DMS114 treated with DMSO at 0.1 percent for 48 hours (cell line): ENCODE results near the gene SGCG.
"Not testable (repeated sequence)": the region's sequence is repeated elsewhere in the genome, so short reads cannot be mapped to it uniquely, and the experiment has no call there.

ENCODE experiments used
- DNase-seq: peaks from one replicate; lab custom pipeline; 2025; ENCODE audit not compliant: unreplicated experiment; lab: John Stamatoyannopoulos, UW

The SGCG gene

DNA sequence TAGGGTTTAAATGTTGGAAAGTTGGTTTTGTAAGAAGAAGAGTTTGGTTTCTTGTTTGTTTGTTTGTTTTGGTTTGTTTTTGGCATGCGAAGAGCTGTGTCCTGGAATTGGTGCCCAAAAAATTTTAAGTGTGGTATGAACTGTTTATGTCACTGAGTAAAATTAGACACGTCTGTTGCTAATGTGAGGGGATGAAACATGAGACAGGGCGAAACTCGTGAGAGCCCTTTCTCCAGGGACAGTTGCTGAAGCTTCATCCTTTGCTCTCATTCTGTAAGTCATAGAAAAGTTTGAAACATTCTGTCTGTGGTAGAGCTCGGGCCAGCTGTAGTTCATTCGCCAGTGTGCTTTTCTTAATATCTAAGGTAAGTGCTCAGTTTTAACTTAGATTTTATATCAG is at the start of gene SGCG:
Gene SGCG, plus strand, starts transcription at position 269 of the 400 bp plus-strand sequence. CDS start 22,716 bp downstream, outside the sequence.
- DNase-seq, result no peak

- DNase-seq, result no peak
Observed at GRCh38 chr13:23134542-23134941, 46.2 kb upstream of the SGCG start.

DNA sequence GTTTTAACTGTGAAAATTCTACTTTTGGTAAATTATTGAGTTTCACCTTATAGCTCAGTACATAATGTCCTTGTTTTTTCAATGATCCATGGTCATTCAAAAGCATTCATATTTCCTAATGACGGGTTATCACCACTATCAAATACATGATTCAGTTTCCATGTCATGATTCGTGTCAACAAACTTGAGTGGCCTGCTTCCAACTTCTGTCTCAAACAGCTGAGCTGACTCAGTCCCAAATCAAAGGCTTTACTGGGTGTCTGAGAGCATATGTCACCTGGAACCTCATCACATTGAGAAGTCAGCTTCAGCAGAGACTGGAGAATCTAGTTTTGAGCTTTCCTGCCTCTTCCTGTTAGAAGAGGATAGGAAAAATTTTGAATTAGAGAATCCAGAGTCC is 40.3 kb upstream of the SGCG start:
- no peak for DNase-seq

DNA sequence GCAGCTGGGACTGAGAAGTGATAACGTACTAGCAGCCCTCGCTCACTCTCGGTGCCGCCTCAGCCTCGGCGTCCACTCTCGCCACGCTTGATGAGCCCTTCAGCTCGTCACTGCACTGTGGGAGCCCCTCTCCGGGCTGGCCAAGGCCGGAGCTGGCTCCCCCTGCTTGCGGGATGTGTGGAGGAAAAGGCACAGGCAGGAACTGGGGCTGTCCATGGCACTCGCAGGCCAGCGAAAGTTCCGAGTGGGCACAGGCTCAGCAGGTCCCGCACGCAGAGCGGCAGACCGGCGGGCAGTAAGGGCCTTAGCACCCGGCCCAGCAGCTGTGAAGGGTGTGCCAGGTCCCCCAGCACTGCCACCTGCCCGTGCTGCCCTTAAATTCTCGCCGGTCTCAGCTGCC is 38.8 kb upstream of the SGCG start:
- DNase-seq, result no peak

DNA sequence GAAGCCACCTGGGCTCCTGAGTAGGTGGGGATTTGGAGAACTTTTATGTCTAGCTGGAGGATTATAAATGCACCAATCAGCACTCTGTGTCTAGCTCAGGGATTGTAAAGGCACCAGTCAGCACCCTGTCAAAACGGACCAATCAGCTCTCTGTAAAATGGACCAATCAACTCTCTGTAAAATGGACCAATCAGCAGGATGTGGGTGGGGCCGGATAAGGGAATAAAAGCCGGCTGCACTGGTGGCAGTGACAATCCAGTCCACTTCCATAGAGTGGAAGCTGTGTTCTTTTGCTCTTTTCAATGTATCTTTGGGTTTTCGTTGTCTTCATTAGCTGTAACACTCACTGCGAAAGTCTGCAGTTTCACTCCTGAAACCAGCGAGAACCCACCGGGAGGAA is 38.2 kb upstream of the SGCG start:
- DNase-seq, result not testable (repeated sequence)

- DNase-seq, result no peak
Observed at GRCh38 chr13:23144431-23144830, 36.3 kb upstream of the SGCG start.

GRCh38 chr13:23146006-23146405 is 34.8 kb upstream of the SGCG start:
- no peak for DNase-seq

GRCh38 chr13:23146811-23147625 is 33.8 kb upstream of the SGCG start:
- no peak for DNase-seq

GRCh38 chr13:23147827-23148226 is 33.0 kb upstream of the SGCG start:
- DNase-seq, result no peak

DNA sequence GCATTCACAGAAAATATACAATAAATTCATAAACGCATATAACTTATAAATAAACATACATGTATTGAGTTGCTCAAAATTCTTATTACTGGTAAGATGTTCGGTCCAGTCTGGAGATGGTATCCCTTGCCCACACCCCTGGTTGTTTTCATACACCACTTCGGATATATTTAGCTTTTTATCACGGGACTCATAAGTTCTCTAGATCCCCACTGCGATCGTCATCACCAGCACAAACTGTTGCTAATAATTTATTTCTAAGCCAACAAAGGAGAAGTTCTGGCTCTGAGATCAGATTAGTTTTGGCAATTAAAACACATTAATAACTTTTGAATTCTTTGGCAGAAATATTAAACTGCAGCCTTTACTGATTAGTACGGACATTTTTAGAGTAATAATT is 23.0 kb upstream of the SGCG start:
- DNase-seq, result no peak

DNA sequence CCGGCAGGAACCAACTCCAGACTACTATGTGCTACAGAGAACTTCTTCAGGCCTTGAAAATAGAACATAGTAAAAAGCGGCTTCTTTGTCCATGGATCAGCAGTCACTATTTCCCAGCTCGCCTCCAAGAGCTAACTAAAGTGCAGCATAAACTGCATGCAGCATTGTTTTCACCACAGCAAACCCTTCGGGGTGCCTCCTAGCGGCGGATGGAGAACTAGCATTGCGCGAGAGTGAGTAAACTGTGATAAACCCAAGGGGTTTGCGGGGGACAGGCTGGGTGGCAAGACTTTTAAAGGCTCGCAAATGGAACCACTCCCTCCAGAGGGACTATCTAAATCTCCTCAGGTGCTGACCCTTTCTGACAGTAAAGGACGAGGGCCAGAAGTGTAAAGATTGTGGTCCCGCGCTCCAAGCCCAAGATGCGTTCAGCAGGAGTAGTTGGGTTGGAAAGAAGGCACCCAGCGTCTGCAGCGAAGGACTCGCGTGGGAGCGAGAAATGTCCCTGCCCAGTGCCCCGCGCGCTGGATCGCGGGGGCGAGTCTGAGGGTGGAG is 21.5 kb upstream of the SGCG start:
- DNase-seq, result peak; percentile 7

GRCh38 chr13:23159760-23160637 is 20.8 kb upstream of the SGCG start:
- DNase-seq, result peak; percentile 1

DNA sequence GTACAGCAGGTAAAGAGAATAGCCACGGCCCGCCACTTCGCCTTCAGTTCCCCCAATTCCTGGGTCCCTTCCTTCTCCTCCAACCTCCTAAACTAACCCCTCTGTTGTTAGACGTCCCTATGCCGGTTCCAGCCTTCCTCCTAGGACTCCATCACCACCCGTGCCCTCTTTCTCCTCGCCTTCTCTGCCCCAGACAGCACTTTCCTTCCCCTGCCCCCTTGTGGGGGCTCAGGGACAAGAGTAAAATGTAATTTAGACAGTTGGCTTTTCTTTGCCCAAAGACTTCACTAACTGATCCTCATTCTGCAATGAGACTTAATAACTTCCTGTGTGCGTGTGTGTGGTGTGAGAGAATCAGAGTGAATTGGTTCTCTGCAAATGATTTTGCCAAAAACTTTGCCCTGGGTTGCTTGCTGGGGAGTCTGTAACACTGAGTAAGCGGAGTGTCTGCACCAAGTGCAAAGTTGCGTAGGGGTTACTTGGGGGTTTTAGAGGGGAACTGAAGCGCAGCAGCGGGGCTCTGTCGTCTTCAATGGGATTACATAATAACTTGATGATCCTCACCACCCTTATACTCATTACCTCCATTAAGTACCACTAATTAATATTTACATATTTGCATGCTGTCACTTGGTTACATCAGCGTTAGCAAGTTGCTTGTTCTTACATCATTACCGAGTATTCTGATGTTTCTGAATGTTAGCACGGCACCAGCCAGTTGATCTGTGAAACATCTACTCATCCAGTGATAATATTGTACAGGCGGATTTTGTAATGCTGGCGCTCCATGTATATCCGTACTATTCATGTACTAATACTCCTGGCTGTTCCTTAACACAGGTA is 19.9 kb upstream of the SGCG start:
- no peak for DNase-seq

GRCh38 chr13:23161481-23161825 is 19.3 kb upstream of the SGCG start:
- DNase-seq, result no peak

- no peak for DNase-seq
Observed at GRCh38 chr13:23175920-23176319, 4.9 kb upstream of the SGCG start.

- DNase-seq, result no peak
Observed at GRCh38 chr13:23182142-23182541, 1.4 kb downstream of the SGCG start.

GRCh38 chr13:23183292-23183691 is 2.5 kb downstream of the SGCG start:
- no peak for DNase-seq

DNA sequence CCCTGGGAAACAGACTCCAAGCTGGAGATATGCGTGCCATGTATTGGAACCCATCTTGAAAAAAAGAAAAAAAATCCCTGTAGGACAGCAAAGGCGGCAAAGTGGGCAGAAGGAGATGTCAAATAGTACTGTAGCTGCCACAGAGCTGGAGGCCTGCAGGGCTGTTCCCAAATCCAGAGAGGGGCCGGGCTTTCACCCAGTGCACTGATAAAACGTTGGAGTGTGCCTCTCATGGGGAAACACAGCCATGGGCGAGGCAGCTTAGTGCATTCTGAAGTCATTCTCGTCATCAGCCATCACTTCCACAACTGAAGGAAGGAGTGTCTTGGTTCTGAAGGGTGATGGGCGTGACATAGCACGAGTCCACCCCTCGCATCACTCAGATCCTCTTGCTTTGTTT is 4.8 kb downstream of the SGCG start:
- DNase-seq, result no peak

- no peak for DNase-seq
Observed at GRCh38 chr13:23201870-23202269, 21.1 kb downstream of the SGCG start.

DNA sequence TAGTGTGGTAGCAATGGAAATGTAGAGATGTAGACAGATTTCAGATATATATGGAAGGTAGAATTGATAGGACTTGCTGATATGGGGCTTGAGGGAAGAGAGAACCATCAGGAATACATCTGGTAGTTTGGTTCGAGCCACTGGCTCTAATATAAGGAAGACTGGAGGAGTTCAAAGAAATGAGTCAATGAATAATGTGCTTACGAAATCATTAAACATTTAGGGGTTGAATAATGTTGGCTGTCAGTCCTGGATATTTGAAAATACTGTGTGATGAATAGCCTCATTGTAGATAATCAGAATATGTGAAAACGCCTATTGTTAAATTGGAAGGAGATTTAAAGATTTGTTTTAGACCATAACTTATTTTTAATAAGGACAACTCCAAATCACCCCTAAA is 21.6 kb downstream of the SGCG start:
- no peak for DNase-seq

GRCh38 chr13:23203516-23203915 is 22.7 kb downstream of the SGCG start:
- DNase-seq, result no peak
